Muscle layer of duodenum (tissue), 2 donors: ENCODE results near the gene OR1E2.
"Not testable (repeated sequence)": the region's sequence is repeated elsewhere in the genome, so short reads cannot be mapped to it uniquely, and the experiment has no call there.

Experiments
- H3K27ac ChIP-seq: one replicate; pipeline ENCODE4 v1.7.0; 2013; ENCODE audit warnings: mild to moderate bottlenecking, low read length
- H3K27me3 ChIP-seq: one replicate; pipeline ENCODE4 v1.7.0; 2013; ENCODE audit warnings: low read depth, mild to moderate bottlenecking, control low read depth, low read length
- H3K36me3 ChIP-seq, 2 donors: one replicate each; pipeline ENCODE4 v1.7.0; 2013; ENCODE audit warnings: low read length in 2 of 2, control low read depth in 1 of 2, mild to moderate bottlenecking in 1 of 2; ENCODE audit not compliant: insufficient read depth in 2 of 2, control insufficient read depth in 1 of 2
- H3K4me1 ChIP-seq, 2 donors: one replicate each; pipeline ENCODE4 v1.7.0; 2013; ENCODE audit warnings: low read length in 2 of 2, mild to moderate bottlenecking in 2 of 2, control low read depth in 1 of 2, moderate library complexity in 1 of 2; ENCODE audit not compliant: insufficient read depth in 2 of 2, control insufficient read depth in 1 of 2
- H3K4me3 ChIP-seq, 2 donors: one replicate each; pipeline ENCODE4 v1.7.0; 2013; ENCODE audit warnings: low read length in 2 of 2, low read depth in 1 of 2, mild to moderate bottlenecking in 1 of 2
- H3K9me3 ChIP-seq, 2 donors: one replicate each; pipeline ENCODE4 v1.7.0; 2013; ENCODE audit warnings: low read length in 2 of 2, control low read depth in 1 of 2, mild to moderate bottlenecking in 1 of 2; ENCODE audit not compliant: control insufficient read depth in 1 of 2
- donor health status: healthy.

The OR1E2 gene

DNA sequence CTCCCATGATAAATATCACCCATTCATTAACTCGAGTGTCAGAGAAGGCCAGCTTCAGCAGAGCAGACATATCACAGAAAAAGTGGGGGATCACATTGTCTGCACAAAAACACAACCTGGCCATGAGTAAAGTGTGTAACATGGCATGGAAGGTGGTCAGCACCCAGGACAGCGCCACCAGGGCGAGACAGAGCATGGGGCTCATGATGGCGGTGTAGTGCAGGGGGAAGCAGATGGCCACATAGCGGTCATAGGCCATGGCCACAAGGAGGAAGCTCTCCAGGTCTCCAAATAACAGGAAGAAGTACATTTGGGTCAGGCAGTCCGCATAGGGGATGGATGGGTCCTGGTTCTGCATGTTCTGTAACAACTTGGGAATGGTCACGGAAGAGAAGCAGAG lies 35.8 kb downstream of the OR1E2 start:
- H3K4me3 ChIP-seq, H3K27me3 ChIP-seq, H3K4me1 ChIP-seq, H3K27ac ChIP-seq, H3K36me3 ChIP-seq, H3K9me3 ChIP-seq: not testable (repeated sequence)

- Histone ChIP-seq H3K4me3 (no peak overlapping the region), H3K27me3 (no peaks in the 10 kb centered on the region), H3K27ac (no peak overlapping the region), H3K4me1 (no peaks in the 10 kb centered on the region), H3K36me3 (no peaks in the 10 kb centered on the region), H3K9me3 (peaks cover 0 to 9% of the 10 kb centered on the region in 2 donors)
These were observed 43.9 kb downstream of the OR1E2 start for GRCh38 chr17:3389791-3390190.

DNA sequence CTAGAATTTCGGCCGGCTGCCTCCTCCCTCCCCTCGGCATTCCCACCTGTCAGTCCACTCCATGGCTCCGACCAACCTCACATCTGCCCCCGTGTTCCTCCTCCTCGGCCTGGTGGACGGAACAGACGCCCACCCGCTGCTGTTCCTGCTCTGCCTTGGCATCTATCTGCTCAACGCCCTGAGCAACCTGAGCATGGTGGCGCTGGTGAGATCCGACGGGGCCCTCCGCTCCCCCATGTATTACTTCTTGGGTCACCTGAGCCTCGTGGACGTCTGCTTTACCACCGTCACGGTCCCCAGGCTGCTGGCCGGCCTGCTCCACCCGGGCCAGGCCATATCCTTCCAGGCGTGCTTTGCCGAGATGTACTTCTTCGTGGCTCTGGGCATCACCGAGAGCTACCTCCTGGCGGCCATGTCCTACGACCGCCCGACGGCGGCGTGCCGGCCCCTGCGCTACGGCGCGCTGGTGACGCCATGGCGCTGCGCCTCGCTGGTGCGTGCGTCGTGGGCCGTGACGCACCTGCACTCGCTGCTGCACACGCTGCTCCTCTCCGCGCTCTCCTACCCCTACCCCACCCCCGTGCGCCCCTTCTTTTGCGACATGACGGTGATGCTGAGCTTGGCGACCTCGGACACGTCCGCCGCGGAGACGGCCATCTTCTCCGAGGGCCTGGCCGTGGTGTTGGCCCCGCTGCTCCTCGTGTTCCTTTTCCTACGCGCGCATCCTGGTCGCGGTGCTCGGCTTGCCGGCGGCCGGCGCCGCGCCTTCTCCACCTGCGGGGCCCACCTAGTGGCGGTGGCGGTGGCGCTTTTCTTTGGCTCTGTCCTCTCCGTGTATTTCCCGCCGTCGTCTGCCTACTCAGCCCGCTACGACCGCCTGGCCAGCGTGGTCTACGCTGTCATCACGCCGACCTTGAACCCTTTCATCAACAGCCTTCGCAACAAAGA lies 47.5 kb downstream of the OR1E2 start, which contains the start of gene OR3A2:
TSS of gene OR3A2 (minus strand) at position 440 of the 948 bp plus-strand sequence.
- H3K4me3 ChIP-seq: peak within 1 kb of the TSS in 1 of 2 donors; percentile 54
- H3K9me3 ChIP-seq: no peaks in the 10 kb centered on the region
- no peaks in the 10 kb centered on the region for H3K27me3 ChIP-seq
- H3K27ac ChIP-seq: no peak within 1 kb of the TSS
- no peaks in the 10 kb centered on the region for H3K36me3 ChIP-seq
- H3K4me1 ChIP-seq: no peaks in the 10 kb centered on the region
